ENCODE measurements around the gene PKHD1.

The PKHD1 gene

DNA sequence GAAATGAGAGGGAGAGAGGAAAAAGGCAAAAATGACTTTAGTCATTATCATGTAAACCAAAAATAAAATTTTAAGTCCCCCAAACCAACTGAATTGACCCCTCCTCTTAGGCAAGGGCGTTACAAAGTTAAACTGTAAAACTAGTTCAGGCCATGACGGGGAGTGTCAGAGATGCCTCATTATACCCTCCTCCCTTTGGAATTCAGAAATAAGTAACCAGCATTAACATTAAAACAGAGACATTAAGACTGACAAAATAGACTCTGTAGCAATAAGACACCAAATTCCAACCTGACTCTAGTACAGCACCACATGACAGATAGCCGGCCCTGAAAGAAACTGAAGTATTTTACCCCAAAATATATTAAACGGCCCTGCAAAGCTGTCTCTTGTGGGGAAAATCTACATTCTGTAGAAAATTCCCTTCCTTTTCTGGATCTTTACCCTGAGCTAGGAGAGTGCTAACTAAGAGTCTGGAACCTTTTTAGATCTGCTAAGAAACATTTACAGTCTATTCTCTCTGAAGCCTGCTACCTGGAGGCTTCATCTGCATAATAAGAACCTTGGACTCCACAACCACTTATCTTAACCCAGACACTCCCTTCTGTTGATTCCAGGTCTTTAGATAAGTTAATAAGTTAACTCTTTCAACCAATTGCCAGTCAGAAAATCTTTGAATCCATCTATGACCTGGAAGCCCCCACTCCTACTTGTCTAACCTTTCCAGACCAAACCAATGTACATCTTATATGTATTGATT, 150.7 kb downstream of the PKHD1 start:
- TF ChIP-seq CTCF (IDR thresholded peaks at IDR 0.05; ENCODE audit: low read depth, low read length, missing control alignments): no peak
- no peak overlapping the region for H3K4me3 ChIP-seq (ENCODE audit: low read depth, low read length)
- DNase-seq (ENCODE audit: low read depth): no peak
- in situ Hi-C loops (cut with HindIII; ENCODE audit: low sequenced_read_pairs): no loop called here

- no peak overlapping the region for H3K4me3 ChIP-seq (ENCODE audit: low read depth, low read length)
- in situ Hi-C loops (cut with HindIII; ENCODE audit: low sequenced_read_pairs): no loop called here
- no peak for TF ChIP-seq CTCF (IDR thresholded peaks at IDR 0.05; ENCODE audit: low read depth, low read length, missing control alignments)
- DNase-seq (ENCODE audit: low read depth): no peak
Measured at GRCh38 chr6:51934098-51934497, 153.3 kb downstream of the PKHD1 start.

DNA sequence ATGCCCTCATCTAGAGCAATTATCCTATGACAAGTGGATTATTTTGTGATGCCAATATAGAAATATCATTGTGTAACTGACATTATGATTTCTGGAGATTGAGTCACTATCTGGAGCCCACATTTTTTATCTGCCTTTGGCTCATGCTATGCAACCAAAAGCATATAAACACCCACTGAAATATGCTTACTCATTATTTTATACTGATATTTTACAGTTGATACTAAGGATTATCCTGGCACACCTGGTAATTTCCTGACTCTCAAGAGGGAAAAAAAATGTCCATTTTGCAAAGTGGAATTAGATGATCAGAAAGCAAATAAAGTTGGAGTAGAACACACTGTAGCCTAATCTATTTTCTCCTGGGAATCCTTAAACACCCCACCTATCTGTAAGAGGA, 154.5 kb downstream of the PKHD1 start:
- DNase-seq (ENCODE audit: low read depth): no peak
- no peak overlapping the region for H3K4me3 ChIP-seq (ENCODE audit: low read depth, low read length)
- in situ Hi-C loops (cut with HindIII; ENCODE audit: low sequenced_read_pairs): no loop called here
- TF ChIP-seq CTCF (IDR thresholded peaks at IDR 0.05; ENCODE audit: low read depth, low read length, missing control alignments): no peak

DNA sequence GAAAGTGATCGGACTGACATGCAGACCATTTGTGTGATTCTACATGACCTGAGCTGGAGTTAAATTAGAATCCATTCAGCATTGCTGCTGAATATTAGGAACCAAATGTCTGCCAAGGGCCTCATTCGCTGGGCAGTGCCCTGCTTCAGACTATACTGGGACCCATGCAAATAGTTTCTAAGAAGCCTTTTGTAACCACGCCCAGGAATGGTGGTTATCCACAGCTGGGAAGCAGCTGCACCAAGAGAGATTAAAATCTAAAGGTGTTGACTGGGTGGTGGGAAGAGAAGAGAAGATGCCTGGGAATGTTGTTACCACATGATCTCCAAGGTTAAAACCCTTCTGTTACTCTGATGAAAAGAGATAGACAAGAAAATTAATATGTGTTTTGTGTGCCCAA, 156.8 kb downstream of the PKHD1 start:
- in situ Hi-C loops (cut with HindIII; ENCODE audit: low sequenced_read_pairs): no loop called here
- no peak for DNase-seq (ENCODE audit: low read depth)
- no peak for TF ChIP-seq CTCF (IDR thresholded peaks at IDR 0.05; ENCODE audit: low read depth, low read length, missing control alignments)

DNA sequence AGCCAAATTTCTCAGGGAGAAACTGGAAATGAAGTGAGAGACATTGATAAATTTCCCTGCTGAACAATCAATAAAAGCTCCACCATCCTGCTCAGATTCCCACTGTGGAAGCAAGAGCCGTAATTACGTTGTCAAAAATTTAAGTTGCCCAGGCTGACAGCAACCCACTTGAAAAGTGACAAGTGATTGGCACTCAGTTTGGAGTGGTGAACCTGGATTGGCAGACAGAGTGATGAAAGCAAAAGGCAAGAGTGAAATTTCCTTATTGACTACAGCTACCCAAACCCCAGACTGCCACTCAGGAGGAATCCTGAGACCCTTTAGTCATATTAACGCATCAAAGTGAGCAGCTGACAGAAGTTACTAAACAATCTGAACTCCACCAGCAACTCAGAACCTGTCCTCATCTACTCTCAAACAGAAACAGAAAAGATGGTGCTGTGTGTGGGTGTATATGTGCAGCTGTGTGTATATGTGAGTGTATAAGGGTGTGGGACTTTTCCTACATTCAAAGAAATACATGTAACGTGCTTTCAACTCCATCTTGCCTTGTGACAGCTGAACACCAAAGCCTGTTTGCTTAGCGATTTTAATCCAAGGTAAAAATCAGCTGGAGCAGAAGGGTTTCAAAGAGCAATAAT, 157.4 kb downstream of the PKHD1 start:
- TF ChIP-seq CTCF (IDR thresholded peaks at IDR 0.05; ENCODE audit: low read depth, low read length, missing control alignments): no peak
- no peak for DNase-seq (ENCODE audit: low read depth)
- no peak overlapping the region for H3K4me3 ChIP-seq (ENCODE audit: low read depth, low read length)
- in situ Hi-C loops (cut with HindIII; ENCODE audit: low sequenced_read_pairs): no loop called here

More for the DNA sequence above, 156.8 kb downstream of the PKHD1 start:
- no peak overlapping the region for H3K4me3 ChIP-seq (ENCODE audit: low read depth, low read length)

DNA sequence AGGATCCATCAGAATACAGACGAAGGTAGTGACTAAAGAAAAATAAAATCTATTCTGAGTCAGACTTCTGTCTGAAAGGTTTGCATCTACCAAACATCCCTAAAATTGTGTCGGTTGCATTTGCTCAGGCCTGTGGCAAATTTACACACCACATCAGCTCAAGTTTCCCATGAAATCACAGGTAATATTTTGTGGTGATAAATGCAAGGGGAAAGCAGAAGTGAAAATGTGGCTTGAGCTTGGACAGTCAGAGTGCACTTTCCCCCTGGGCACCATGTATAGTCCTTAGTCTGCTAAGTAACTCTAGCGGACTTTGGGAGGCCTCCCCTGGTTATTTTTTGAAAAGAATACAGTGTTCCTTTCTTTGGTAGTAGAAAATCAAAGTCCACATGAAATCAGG, 159.1 kb downstream of the PKHD1 start:
- H3K4me3 ChIP-seq (ENCODE audit: low read depth, low read length): no peak overlapping the region
- no peak for TF ChIP-seq CTCF (IDR thresholded peaks at IDR 0.05; ENCODE audit: low read depth, low read length, missing control alignments)
- in situ Hi-C loops (cut with HindIII; ENCODE audit: low sequenced_read_pairs): no loop called here
- no peak for DNase-seq (ENCODE audit: low read depth)

Data from astrocyte of the cerebellum (primary cell).